GM21529 (cell line): ENCODE results near the gene SPRED1.
A peak's percentile ranks its signal among the peaks of the same experiment; 100 is the strongest.

ENCODE experiments used
- ATAC-seq: cut with Tn5 transposase; IDR thresholded peaks from one replicate; pipeline ENCODE4 v1.9.1; 2021; ENCODE audit not compliant: unreplicated experiment

The SPRED1 gene

DNA sequence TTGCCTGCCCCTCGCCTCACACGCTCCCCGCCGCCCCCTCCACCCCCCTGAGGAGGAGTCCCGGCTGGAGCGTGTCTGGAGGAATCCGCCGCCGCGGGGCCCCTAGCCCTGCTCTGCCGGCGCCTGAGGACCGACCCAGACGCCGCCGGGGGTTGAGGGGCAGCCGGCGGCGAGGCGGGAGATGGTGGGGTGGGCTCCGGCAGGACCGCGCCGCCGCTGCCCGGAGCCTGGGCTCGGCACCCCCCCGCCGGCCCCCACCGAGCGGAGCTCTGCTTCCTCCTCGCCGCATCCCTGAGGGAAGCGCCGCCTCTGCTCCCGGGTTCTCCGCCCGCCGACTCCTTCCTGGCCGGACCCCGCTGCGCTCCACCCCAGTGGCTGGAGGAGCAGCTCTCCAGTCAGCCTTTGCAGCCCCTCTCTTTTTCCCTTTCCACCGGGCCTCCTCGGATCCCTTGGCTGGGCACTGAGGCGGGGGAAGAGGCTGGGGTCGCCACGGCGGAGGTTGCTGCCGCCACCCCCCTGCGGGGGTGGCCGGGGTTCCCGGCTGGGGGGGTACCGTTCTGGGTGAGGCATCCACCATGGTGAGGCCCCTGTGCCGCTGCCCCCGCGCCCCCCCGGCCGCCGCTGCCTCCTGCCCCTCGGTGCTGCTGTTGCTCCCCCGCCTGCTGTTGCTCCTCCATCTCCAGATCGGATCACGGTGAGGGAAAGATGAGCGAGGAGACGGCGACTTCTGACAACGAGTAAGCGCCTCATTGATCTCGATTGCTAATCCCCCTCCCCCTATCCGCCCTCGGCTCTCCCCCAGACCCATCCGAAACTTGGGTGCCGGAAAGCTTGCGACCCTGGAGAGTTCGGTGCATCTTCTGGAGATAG, at the start of gene SPRED1:
Gene SPRED1 (plus strand): TSS at position 356 of the 870 bp plus-strand sequence. CDS start 350 bp downstream, at position 706.
- ATAC-seq, result peak; percentile 28

DNA sequence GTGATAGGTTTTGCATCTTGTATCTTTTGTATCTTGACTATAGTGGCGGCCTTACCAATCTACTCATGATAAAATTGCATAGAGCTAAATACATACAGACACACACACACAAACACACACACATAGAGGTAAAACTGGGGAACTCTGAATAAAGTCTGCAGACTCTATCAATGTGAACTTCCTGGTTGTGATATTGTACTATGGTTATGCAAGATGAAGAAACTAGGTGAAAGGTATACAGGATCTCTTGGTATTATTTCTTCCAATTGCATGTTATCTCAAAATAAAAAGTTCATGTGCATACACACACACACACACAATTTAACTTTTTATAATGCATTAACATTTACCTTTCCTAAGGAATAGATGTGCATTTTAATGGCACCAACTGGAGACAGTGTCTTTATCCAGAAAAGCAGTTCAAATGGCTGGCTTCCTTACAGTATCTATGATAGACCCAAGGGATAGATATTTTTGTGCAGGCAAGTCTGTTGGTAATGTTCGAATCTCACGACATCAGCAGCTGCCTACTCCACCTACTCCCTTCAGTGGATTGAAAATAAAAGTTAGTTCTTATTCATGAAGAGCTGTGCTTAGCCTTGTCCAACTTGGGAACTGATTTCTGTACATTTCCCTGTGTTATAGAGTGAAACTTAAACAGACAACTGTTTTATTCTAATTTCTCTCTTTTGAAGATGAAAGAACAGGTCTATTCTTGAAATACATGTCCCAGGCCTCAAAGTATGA, 46.9 kb upstream of the SPRED1 start:
- no peak for ATAC-seq

DNA sequence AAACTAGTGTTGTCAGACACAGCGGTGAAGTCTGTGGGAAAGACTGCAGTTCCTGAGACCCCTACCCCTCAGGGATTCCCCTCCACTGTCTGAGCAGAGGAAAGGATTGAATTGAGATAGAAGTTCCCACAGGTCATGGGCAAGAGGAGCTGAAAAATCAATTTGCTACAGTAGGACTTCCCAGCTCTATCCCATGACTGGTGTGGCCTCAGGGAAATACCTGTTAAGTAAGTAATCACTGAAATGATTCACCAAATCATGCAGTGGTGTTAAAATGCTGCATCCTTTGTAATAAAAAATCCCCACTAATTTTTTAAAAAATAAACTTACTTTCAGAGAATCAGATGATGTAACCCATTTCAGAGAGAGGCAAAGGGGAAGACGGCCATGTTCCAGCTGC, 45.0 kb upstream of the SPRED1 start:
- ATAC-seq, result no peak

DNA sequence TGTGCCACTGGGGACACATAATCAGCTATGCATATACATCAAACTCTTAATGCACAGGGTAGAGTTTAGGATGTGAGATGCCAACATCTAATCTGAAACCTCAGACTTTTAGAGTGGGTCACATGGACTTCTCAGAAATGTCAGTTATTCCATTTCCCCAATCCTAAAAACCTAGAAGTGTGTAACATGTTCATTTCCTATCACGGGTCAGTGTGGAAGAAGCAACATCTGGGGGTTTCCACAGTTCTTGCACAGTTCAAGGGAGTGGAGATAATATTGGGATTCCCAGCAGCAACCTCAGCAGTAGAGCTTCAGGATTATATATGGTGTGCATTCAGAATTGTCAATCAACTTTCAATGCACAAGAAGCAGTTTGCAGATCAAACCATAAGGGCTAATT, 44.4 kb upstream of the SPRED1 start:
- ATAC-seq, result no peak

DNA sequence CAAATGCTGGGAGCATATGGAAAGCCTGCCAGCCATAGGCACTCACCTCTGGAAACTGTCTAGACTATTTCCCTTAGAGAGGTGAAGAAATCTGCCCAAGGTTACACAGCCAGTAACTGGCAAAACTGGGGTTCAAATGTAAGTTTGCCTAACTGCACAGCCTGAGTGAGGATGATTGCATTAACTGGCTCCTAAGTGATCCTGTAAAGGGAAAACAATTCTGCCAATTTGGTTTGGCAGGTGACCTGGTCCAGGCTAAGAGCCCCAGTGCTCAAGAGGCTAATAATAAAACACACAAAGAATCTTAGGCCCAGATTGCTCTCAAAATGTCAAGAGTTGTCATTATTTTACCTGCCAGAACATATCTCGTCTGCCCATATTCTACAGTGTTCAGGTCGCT, 43.9 kb upstream of the SPRED1 start:
- ATAC-seq, result no peak

DNA sequence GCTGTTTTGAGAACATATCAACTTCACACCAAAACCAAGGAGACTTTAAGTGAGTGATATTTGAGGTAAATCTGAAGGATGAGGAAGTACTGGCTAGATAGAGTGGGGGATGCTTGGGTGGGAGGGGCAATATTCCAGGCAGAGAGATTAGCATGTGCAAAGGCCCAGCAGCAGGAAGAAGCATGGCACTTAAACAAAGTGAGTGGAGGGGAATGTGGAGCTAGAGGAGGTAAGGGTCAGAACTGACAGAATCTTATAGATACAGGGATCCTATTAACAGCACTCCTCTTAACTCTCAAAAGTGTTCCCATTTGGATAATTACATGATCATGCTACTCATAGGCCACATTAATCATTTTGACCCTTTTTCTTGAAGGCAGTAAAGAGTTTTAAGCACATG, 41.4 kb upstream of the SPRED1 start:
- ATAC-seq, result no peak

DNA sequence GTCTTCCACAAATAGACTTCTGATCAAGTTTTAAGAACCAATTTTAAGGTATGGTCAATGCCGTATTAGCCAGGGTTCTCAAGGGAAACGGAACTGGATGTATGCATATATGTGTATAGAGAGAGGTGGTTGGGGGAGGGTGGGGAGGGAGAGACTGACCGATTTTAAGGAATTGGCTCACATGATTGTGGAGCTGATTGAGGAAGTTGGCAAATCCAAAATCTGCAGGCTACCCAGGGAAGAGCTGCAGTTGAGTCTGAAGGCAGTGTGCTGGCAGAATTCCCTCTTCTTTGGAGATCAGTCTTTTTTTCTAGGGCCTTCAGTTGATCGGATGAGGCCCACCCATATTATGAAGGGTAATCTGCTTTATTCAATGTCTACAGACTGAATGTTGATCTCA, 40.8 kb upstream of the SPRED1 start:
- ATAC-seq, result no peak

DNA sequence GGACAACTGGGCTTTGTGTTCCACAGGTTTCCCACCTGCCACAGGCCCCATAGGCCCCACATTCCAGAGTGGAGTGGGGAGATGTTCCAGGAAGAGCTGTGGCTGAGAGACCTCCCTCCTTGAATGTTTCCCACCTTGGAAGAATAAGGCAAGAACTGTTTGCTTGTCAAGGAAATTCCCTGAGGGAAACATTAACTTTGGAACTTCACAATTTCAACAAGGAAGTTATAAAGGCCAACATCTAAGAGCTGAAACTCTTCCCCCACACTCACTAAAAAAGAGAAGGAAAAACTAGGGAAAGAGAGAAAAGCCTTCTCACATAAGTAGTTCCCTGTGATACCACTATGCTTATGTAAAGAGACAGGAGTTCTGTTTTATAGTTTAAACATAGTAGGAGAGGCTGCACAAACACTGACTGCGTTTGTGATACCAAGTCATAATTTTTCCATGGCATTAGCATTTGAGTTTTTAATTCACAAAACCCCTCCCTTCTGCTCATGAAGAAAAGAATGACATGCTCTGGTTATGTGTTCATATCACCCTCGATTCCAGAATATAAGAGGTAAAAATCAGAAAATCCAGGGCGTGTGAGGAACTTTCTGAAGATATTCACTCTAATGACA, 39.8 kb upstream of the SPRED1 start:
- no peak for ATAC-seq

DNA sequence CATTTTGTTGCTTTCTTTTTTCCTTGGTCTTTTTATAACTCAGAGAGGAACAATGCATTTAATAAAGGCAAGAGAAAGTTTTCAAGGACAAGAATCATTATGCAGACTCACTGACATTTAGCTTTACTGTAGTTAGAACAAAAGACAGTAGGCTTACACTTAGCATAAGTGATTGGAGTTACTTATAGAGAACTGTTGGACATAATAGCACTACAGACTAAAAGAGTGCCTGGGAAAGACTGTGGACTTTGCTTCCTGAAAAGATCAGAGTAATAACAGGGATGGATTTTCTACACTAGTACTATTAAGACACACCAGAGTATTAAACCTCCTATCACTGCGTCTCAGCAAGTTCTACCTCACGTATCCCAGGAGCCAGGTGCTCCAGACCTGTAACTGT, 39.3 kb upstream of the SPRED1 start:
- no peak for ATAC-seq

DNA sequence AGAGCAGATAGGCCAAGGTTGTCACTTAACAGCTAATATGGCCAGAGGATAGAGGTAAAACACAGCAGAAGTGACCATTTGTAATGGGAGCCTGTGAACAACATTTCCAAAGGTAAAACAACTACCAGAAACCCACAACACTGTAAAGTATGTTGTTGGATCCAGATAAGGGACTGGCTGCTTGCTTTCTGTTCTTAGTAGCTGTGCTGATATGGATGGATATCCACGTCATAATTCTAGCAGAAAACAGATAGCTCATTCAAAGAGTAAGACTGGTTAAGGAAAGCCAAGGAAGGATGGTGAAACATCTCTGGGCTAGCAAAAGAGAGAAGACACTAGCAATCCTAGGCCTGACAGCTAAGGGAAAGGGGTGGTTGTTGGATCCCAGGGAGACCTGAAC, 36.9 kb upstream of the SPRED1 start:
- ATAC-seq, result no peak

DNA sequence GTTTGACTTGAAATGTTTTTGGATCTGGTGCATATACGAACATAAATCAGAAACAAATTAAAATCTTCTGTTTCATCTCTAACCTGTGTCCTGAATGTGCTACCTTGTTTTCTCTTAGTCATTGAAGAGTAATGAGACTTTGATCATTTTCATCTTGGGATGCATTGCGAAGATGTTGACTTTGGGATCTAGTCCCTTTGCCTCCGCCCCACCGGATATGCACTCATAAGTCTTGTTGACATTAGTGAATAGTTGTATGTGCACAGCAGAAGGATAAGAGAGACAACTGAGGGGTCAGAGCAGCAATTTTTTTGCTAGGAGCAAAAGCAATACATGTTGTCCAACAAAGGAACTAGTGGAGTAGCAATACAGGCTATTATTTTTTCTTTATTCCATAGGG, 35.9 kb upstream of the SPRED1 start:
- ATAC-seq, result no peak

DNA sequence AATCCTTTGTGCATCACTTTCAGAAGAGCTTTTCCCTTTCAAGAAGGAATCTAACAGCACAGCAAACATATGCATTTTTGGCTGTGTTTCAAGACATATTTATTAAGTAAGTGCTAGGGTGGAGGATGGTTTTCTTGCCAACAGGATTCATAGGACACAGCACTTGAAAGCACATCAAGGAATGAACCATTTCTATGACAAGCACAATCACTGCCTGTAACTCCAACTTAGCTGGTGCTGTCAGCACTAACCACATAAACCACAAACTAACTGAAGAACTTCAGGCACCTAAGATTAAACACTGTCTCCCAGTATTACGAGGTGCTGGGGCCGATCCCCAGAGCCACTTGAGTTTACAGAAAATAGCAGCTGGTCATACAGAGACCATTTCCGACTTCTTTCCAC, 35.4 kb upstream of the SPRED1 start:
- no peak for ATAC-seq

DNA sequence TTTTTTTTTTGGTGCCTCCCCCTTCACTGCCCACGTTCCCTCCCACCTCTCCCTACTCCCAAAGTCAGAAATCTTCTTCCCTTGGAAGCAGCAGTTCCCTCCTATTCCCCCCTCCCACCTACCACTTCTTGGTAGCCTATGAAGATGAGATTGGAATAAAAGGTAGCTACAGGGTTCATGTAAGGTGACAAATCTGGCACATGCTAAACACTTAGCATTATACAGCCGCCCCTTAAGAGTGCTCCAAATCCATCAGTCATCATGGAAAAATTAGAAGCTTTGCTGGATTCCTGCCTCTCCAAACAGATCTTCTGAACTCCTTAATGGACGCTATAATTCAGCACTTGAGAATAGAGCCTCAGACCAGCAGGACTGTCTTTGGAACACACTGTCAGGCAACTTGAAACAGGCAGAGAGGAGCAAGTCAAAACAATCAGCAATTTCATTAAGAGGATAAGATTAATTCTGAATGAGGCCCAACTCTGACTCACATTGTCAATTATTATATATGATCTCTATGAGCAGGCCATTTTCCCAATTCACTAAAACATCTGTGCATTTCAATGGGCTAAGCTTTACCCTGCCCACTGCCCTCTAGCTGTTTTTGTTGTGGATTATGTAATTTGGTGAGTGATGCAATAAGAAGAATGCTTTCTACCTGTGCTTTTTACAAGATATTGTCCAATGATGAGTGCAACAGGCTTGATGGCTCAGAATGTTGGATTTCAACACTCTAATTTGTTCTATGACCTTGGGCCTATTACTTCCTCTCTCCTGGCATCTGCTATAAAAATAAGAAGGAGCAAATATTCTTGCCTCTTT, 34.6 kb upstream of the SPRED1 start:
- ATAC-seq, result no peak

DNA sequence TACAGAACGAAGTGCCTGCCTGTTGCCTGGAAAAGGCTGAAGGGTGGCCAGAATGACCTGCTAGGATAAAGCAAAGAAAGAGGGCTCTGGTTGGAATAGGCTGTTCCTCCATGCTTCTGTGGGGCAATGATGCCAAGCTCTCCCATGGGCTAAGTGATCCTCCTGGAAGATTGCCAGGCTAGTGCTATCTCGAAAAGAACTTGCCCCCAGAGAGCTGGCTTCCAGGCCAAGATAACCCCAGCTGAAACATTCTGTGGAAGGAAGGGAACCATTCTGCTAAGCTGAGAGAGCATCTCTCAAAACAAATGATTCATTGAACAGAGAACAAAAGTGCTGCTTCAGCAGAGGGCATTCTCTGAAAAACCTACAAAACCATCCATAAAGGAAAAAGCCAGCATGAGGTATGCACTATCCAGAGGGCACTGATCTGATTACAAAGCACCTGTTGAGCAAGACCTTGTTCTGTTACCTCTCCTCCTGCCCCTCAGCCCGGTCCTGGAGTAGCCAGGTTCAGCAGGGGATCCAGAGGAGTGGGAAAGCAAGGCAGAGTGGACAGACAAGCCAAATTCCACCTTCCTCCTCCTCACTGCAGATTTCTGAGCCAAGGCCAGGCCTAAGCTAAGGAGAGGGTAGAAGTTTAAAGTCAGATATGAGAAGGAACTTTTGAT, 31.9 kb upstream of the SPRED1 start:
- ATAC-seq, result no peak

DNA sequence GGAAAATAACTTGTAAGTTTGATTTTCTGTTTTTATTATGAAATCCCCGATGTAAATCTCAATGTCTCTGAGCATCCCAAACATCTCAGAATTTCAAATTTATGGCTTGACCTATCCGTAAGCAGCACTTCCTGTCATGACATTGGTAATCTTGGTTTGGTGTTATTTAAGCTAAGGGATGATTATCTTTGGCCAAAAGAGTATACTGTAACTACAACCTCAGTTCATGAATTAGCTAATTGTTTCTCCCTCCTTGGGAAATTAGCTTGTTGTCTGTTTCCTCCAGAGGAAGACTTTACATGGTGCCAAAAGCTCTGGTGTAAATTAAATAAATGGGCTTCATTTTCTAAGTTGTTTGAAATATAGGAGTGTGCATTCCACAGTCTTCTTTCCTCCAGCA, 28.1 kb upstream of the SPRED1 start:
- no peak for ATAC-seq

DNA sequence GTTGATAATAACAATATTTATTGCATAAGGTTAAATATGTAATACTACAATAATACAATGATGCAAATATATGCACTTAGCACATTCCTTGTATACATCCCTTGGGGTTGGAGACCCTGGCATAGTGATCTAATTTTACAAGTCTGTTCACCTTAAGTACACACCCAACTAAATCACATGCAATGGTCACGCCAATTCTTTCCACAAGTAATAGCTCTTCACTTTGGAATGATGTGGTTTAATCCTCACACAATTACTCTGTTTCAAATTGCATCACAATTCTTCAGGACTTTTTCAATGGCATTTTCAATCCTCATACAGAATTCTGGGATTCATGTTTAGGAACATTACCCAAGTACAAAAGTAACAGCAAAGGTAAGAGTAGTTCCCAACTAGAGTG, 27.3 kb upstream of the SPRED1 start:
- ATAC-seq, result no peak

DNA sequence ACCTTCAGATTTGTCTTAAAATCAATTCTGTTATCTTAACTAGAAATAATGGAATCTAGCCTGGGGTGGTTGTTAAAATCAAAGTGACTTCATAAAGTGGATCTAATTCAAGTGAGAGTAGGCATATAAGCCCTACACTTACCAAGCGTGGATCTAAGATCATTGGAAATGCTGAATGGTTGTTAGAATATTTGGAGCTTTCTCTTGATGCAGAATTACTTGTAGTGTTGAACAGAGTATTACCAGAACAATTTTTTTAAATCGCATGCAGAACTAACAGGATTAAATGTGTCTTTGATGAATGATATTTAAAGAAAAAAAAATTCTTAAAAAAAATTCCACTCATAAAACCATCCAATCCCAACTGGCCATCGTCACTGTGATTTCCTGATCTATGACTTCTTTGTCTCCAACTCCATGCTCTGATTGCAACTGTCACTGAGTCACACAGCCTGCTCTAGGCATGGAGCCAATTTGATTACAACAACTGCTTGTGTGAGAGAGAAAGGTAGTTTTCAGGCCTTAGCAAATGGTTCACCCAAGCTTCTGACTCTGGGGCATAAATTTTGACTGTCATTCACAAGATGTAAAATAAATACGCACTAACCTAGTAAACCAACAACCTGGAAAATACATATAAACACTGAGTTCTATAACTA, 25.9 kb upstream of the SPRED1 start:
- no peak for ATAC-seq

DNA sequence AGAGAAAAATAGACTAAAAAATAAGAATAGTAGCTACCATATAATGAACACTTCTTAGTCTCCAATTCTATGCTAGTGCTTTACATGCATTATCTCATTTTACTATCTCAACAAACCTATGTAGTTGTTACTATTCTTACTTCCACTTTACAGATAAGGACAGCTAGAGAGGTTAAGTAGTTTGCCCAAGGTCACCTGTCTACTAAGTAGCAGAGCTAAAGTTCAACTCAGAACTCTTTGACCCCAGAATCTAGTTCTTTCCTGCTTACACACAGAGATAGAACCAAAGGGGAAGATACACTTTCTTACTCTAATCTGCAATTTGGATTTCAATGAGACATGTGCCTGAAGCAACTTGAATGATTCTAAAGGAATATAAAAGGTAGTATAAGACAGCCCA, 24.7 kb upstream of the SPRED1 start:
- no peak for ATAC-seq

DNA sequence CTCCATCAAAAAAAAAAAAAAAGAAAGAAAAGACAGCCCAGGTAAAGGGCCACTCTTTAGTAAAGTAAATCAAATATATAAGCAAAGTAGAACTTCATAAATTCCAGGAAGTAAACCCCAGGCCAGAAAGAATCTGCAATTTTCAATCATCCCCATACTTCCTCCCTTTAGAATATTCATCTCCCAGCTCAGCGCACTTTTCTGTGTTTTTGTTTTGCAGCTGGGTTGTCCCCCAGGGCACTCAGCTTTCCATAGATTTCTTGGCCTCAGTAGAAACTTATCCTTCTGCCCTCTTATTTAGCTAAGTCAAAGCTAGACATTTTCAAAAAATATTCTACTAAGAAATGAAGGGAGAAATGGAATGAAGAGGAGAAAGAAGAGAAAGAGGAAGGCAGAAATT, 24.0 kb upstream of the SPRED1 start:
- ATAC-seq, result no peak

DNA sequence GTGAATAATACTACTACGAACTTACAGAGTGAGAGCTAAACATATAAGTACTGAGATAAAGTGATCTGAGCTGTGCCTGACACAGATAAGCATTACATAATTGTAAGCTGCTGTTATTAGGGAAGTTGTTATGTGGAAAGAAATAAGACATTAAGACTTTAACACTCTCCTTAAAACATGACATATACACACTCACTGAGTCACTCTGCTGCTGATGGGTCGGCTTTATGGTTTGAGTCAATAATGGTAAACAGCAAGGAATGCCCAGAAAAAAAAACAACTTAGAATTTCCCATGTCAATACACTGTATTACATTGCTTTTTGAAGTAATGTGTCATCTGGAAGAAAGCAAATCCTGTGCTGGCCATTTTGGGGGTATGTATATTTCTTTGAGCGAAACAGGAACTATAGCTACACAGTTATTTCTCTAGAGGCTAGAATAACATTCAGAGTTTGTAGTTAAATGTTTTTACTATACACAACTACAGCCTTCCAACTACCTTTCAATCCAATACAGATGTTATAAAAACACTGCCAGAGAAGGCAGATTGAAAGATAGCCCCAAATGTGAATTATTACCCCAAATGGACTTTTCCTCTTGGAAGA, 22.8 kb upstream of the SPRED1 start:
- ATAC-seq, result no peak
